K562 (cell line): ENCODE data around the gene POLR2L. TPM values are rescaled to one million over a fixed set of nuclear protein-coding genes. Genes with fewer than 3 reads are reported as not detected.

Source experiments
- HBP1 ChIP-seq: fragments of 450-650 bp; formaldehyde crosslinking; IDR thresholded peaks from 2 replicates; pipeline ENCODE4 v1.4.0; 2022; ENCODE audit warnings: missing genetic modification characterization
- MXI1 ChIP-seq: IDR thresholded peaks from 2 replicates; pipeline ENCODE4 v1.6.1; 2011; ENCODE audit warnings: low read depth, mild to moderate bottlenecking, improper control_type of control experiment, low read length
- SP1 ChIP-seq: sonication (generic); formaldehyde crosslinking; IDR thresholded peaks from 2 replicates; pipeline ENCODE4 v1.8.1; 2022; ENCODE audit warnings: mild to moderate bottlenecking, missing genetic modification reagents
- polyA plus RNA-seq, 8 experiments: library from polyadenylated mRNA; depleted of rRNA in 4 of 8; stranded (reverse) in 5 of 8; unstranded in 3 of 8; fragments of >200 nt; fragmentation: Nextera tagmentation in 2 of 8; fragmentation: Illumina TruSeq in 1 of 8; extraction: Ambion mirVana in 2 of 8; extraction: Trizol in 1 of 8; gene quantifications; 2 replicates each; pipeline versions ENCODE4 v1.2.1 to v1.2.3, GENCODE V29; 2011 to 2014; ENCODE audit warnings: inconsistent platforms in 1 of 8, missing spikeins in 1 of 8
- total RNA-seq, 7 experiments: library from RNA; depleted of rRNA in 6 of 7; stranded (reverse); fragments of >200 nt in 6 of 7; fragmentation: Illumina TruSeq in 2 of 7; extraction: Trizol in 2 of 7; gene quantifications; 2 replicates each; pipeline versions ENCODE4 v1.2.1 to v1.2.3, GENCODE V29; 2011 to 2021; ENCODE audit warnings: low replicate concordance in 1 of 7
- TF ChIP-seq, protein P1 (sequence below), 2 experiments: fragments of 450-650 bp in 1 of 2; sonication (generic) in 1 of 2; formaldehyde crosslinking in 1 of 2; IDR thresholded peaks; 2 replicates each; pipeline versions ENCODE4 v1.7.1 to v1.9.0; 2016 to 2022; ENCODE audit warnings: inconsistent platforms in 1 of 2, mild to moderate bottlenecking in 1 of 2, missing genetic modification reagents in 1 of 2
- TF ChIP-seq, protein P2 (sequence below): sonication (generic); formaldehyde crosslinking; IDR thresholded peaks from 2 replicates; pipeline ENCODE4 v1.8.0; 2022; ENCODE audit warnings: mild to moderate bottlenecking, missing genetic modification reagents
- TF ChIP-seq, protein P3 (sequence below): sonication (generic); formaldehyde crosslinking; IDR thresholded peaks from 2 replicates; pipeline ENCODE4 v1.5.0; 2020; ENCODE audit warnings: missing genetic modification reagents

POLR2L gene
- total and polyA plus RNA-seq, 9 of the 15 experiments (the other 6 are each of a cell fraction or from before 2014, with no cell fraction given), result 38.3 to 688 (median 108) TPM

DNA sequence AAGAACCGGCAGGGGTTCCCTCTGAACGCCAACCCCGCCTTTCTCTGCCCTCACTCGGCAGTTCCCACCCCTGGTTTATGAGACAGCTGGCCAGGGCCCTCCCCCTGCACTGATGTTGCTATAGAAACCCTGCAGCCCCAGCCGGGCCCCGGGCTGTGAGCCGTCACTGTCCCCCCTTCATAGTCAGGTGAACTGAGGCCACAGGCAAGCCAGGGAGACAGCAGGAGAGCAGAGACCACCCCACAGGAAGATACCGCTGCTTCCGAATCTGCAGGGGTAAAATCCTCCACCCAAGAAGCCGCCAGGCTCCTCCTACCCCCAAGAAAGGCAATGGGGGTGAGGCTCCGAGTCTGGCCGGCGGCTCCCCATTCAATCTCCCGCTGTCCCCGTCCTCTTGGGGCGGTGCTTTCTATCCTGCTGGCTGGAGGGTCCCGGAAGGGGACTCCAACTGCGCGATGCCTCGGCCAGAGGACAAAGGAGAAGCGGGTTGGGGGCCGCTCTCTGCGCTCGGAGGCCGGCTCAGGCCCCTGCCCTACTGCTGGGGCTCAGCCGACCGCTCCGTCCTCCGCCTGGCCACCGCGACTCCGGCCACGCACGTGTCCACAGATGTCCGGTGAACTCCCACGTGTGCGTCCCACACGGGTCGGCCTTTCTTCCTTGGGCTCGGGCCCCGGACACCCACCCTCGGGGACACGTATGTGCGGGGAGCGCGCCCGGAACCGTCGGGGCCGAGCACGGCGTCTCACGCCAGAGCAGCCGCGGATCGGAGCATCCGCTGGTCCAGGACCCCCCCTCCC, 44.8 kb downstream of the POLR2L start (continued):
- TF ChIP-seq, protein P1, sequence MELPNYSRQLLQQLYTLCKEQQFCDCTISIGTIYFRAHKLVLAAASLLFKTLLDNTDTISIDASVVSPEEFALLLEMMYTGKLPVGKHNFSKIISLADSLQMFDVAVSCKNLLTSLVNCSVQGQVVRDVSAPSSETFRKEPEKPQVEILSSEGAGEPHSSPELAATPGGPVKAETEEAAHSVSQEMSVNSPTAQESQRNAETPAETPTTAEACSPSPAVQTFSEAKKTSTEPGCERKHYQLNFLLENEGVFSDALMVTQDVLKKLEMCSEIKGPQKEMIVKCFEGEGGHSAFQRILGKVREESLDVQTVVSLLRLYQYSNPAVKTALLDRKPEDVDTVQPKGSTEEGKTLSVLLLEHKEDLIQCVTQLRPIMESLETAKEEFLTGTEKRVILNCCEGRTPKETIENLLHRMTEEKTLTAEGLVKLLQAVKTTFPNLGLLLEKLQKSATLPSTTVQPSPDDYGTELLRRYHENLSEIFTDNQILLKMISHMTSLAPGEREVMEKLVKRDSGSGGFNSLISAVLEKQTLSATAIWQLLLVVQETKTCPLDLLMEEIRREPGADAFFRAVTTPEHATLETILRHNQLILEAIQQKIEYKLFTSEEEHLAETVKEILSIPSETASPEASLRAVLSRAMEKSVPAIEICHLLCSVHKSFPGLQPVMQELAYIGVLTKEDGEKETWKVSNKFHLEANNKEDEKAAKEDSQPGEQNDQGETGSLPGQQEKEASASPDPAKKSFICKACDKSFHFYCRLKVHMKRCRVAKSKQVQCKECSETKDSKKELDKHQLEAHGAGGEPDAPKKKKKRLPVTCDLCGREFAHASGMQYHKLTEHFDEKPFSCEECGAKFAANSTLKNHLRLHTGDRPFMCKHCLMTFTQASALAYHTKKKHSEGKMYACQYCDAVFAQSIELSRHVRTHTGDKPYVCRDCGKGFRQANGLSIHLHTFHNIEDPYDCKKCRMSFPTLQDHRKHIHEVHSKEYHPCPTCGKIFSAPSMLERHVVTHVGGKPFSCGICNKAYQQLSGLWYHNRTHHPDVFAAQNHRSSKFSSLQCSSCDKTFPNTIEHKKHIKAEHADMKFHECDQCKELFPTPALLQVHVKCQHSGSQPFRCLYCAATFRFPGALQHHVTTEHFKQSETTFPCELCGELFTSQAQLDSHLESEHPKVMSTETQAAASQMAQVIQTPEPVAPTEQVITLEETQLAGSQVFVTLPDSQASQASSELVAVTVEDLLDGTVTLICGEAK (IDR thresholded peaks at IDR 0.05), result peak; percentile 22; the same call in 1 of the 2 replicates
- TF ChIP-seq, protein P1 (CRISPR knock-in tag; IDR thresholded peaks at IDR 0.05), result peak; percentile 8; the same call in 1 of the 2 replicates
- TF ChIP-seq MXI1 (peak; percentile 64; the same call in 1 of the 2 replicates), SP1 (peak; percentile 34; the same call in 1 of the 2 replicates), HBP1 (peak; percentile 55; the same call in 1 of the 2 replicates)
- TF ChIP-seq, protein P2, sequence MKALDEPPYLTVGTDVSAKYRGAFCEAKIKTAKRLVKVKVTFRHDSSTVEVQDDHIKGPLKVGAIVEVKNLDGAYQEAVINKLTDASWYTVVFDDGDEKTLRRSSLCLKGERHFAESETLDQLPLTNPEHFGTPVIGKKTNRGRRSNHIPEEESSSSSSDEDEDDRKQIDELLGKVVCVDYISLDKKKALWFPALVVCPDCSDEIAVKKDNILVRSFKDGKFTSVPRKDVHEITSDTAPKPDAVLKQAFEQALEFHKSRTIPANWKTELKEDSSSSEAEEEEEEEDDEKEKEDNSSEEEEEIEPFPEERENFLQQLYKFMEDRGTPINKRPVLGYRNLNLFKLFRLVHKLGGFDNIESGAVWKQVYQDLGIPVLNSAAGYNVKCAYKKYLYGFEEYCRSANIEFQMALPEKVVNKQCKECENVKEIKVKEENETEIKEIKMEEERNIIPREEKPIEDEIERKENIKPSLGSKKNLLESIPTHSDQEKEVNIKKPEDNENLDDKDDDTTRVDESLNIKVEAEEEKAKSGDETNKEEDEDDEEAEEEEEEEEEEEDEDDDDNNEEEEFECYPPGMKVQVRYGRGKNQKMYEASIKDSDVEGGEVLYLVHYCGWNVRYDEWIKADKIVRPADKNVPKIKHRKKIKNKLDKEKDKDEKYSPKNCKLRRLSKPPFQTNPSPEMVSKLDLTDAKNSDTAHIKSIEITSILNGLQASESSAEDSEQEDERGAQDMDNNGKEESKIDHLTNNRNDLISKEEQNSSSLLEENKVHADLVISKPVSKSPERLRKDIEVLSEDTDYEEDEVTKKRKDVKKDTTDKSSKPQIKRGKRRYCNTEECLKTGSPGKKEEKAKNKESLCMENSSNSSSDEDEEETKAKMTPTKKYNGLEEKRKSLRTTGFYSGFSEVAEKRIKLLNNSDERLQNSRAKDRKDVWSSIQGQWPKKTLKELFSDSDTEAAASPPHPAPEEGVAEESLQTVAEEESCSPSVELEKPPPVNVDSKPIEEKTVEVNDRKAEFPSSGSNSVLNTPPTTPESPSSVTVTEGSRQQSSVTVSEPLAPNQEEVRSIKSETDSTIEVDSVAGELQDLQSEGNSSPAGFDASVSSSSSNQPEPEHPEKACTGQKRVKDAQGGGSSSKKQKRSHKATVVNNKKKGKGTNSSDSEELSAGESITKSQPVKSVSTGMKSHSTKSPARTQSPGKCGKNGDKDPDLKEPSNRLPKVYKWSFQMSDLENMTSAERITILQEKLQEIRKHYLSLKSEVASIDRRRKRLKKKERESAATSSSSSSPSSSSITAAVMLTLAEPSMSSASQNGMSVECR (CRISPR knock-in tag), result peak; percentile 96
- TF ChIP-seq, protein P3, sequence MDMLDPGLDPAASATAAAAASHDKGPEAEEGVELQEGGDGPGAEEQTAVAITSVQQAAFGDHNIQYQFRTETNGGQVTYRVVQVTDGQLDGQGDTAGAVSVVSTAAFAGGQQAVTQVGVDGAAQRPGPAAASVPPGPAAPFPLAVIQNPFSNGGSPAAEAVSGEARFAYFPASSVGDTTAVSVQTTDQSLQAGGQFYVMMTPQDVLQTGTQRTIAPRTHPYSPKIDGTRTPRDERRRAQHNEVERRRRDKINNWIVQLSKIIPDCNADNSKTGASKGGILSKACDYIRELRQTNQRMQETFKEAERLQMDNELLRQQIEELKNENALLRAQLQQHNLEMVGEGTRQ (CRISPR knock-in tag), result peak; percentile 29; the same call in 1 of the 2 replicates
